GM12878 (cell line): ENCODE measurements around the gene NOS3.

Source experiments
- BACH1 ChIP-seq: fragments of 450-650 bp; IDR thresholded peaks from 2 replicates; pipeline ENCODE4 v1.6.1; 2017; ENCODE audit warnings: mild to moderate bottlenecking, borderline replicate concordance
- CBX5 ChIP-seq: sonication (generic); IDR thresholded peaks from 2 replicates; pipeline ENCODE4 v1.6.1; 2016; ENCODE audit warnings: low read depth, moderate library complexity, mild to moderate bottlenecking, inconsistent platforms
- CTCF ChIP-seq, 3 experiments: IDR thresholded peaks in 2 of 3; conservative IDR thresholded peaks in 1 of 3; 2 replicates each; pipeline ENCODE4 v1.5.1; 2011; ENCODE audit warnings: low read depth in 3 of 3, low read length in 3 of 3, mild to moderate bottlenecking in 3 of 3, control low read depth in 2 of 3, moderate library complexity in 2 of 3, inconsistent platforms in 1 of 3, mixed read lengths in 1 of 3; ENCODE audit not compliant: control insufficient read depth in 2 of 3, insufficient read depth in 1 of 3; ENCODE audit errors: extremely low read depth in 1 of 3
- E2F4 ChIP-seq: IDR thresholded peaks from 2 replicates; pipeline ENCODE4 v1.6.1; 2012; ENCODE audit warnings: low read depth, low read length, improper control_type of control experiment
- PAX8 ChIP-seq: fragments of 450-650 bp; IDR thresholded peaks from 2 replicates; pipeline ENCODE4 v1.6.1; 2017; ENCODE audit warnings: mild to moderate bottlenecking, moderate library complexity
- POLR2A ChIP-seq: IDR thresholded peaks from 2 replicates; pipeline ENCODE4 v1.6.1; 2011; ENCODE audit warnings: low read depth, mild to moderate bottlenecking, low read length
- SRF ChIP-seq, 2 experiments: IDR thresholded peaks; 2 replicates each; pipeline ENCODE4 v1.6.1; 2011; ENCODE audit warnings: low read depth in 2 of 2, low read length in 2 of 2, mild to moderate bottlenecking in 1 of 2, moderate library complexity in 1 of 2
- SUPT20H ChIP-seq: IDR thresholded peaks from 2 replicates; pipeline ENCODE4 v1.6.1; 2011; ENCODE audit warnings: low read depth, mild to moderate bottlenecking, low read length, moderate library complexity, borderline replicate concordance; ENCODE audit not compliant: control insufficient read depth
- ZNF274 ChIP-seq: IDR thresholded peaks from one replicate; pipeline ENCODE4 v1.8.0; 2011; ENCODE audit not compliant: insufficient read length, insufficient read depth

- TF ChIP-seq SRF (IDR thresholded peaks at IDR 0.05; ENCODE audit: low read depth in 2 of 2, low read length in 2 of 2) (no peak), CTCF (IDR thresholded peaks at IDR 0.05 in 2 of 3, conservative IDR thresholded peaks at IDR 0.05 in 1 of 3; ENCODE audit: control insufficient read depth in 2 of 3, extremely low read depth in 1 of 3, insufficient read depth in 1 of 3, low read depth in 3 of 3, low read length in 3 of 3) (no peak), BACH1 (no peak), ZNF274 (no peak), POLR2A (no peak), E2F4 (no peak), CBX5 (no peak), PAX8 (no peak), SUPT20H (no peak)
These were observed 48.4 kb downstream of the NOS3 start for GRCh38 chr7:151038951-151039849.
